Tibial artery (tissue), 4 donors: ENCODE data around the gene RNF5.

Experiments
- DNase-seq, 2 donors: peaks; one replicate each; pipeline ENCODE4 v3.0.0-alpha.2; 2019
- H3K27ac ChIP-seq, 2 donors: fragments of 200-600 bp; sonication (generic) in 1 of 2; 1 replicate in 1 of 2; 2 replicates in 1 of 2; pipeline ENCODE4 v1.5.1; 2018 to 2019; ENCODE audit warnings: mild to moderate bottlenecking in 1 of 2
- H3K27me3 ChIP-seq, 2 donors: fragments of 200-600 bp; sonication (generic) in 1 of 2; one replicate each; pipeline versions ENCODE4 v1.5.1 to v1.6.0; 2016 to 2019
- H3K36me3 ChIP-seq, 3 donors: fragments of 200-600 bp; sonication (generic) in 2 of 3; one replicate each; pipeline ENCODE4 v1.5.1; 2016 to 2019; ENCODE audit warnings: mild to moderate bottlenecking in 2 of 3
- H3K4me1 ChIP-seq, 4 donors: fragments of 200-600 bp; sonication (generic) in 2 of 4; 1 replicate in 3 of 4; 2 replicates in 1 of 4; pipeline ENCODE4 v1.5.1; 2016 to 2019
- H3K4me3 ChIP-seq, 2 donors: fragments of 200-600 bp; sonication (generic) in 1 of 2; 1 replicate in 1 of 2; 2 replicates in 1 of 2; pipeline ENCODE4 v1.5.1; 2018 to 2019; ENCODE audit warnings: mild to moderate bottlenecking in 2 of 2
- H3K9me3 ChIP-seq, 3 donors: fragments of 200-600 bp; sonication (generic) in 1 of 3; one replicate each; pipeline ENCODE4 v1.5.1; 2016 to 2019
- intact Hi-C: fragments of 100-400 bp; cut with DNase I; formaldehyde crosslinking; loops from one replicate; pipeline ENCODE4 v1.15.0; 2023; ENCODE audit warnings: low total_unique reads
- TF ChIP-seq, protein P1 (sequence below), 2 experiments: fragments of 200-600 bp in 1 of 2; fragments of 450-650 bp in 1 of 2; IDR thresholded peaks; one replicate each; pipeline ENCODE4 v1.5.1; 2017 to 2019; ENCODE audit warnings: antibody characterized with exemption in 2 of 2, mild to moderate bottlenecking in 1 of 2, moderate library complexity in 1 of 2

RNF5 gene

GRCh38 chr6:32194825-32195651, 16.8 kb downstream of the RNF5 start:
- intact Hi-C loops: no loop called here
- TF ChIP-seq, protein P1, sequence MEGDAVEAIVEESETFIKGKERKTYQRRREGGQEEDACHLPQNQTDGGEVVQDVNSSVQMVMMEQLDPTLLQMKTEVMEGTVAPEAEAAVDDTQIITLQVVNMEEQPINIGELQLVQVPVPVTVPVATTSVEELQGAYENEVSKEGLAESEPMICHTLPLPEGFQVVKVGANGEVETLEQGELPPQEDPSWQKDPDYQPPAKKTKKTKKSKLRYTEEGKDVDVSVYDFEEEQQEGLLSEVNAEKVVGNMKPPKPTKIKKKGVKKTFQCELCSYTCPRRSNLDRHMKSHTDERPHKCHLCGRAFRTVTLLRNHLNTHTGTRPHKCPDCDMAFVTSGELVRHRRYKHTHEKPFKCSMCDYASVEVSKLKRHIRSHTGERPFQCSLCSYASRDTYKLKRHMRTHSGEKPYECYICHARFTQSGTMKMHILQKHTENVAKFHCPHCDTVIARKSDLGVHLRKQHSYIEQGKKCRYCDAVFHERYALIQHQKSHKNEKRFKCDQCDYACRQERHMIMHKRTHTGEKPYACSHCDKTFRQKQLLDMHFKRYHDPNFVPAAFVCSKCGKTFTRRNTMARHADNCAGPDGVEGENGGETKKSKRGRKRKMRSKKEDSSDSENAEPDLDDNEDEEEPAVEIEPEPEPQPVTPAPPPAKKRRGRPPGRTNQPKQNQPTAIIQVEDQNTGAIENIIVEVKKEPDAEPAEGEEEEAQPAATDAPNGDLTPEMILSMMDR (IDR thresholded peaks at IDR 0.05): peak; percentile 43 to 59
- no peak for DNase-seq
- peak overlapping the region; percentile 87 to 98 for H3K27ac ChIP-seq
- no peaks in the 10 kb centered on the region for H3K9me3 ChIP-seq
- no peaks in the 10 kb centered on the region for H3K36me3 ChIP-seq
- no peaks in the 10 kb centered on the region for H3K27me3 ChIP-seq
- peak overlapping the region; percentile 41 to 54 for H3K4me3 ChIP-seq
- peaks cover 0 to 39% (median 30%) of the 10 kb centered on the region in 4 donors for H3K4me1 ChIP-seq

DNA sequence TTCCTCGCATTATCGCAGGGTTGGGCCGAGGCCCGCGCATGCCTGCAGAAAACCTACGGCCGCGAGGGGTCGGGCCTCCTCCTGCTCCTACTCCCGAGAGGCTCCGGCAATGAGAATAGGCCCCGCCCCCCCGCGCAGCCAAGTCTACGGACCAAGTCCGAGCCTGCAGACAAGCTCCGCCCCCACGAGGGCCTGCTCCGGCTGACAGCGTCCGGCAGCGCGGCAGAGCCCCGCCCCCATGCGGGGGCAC, 17.4 kb downstream of the RNF5 start:
- Histone ChIP-seq H3K27me3 (peaks cover 0 to 2% of the 10 kb centered on the region in 2 donors), H3K27ac (peak overlapping the region; percentile 98), H3K9me3 (no peaks in the 10 kb centered on the region), H3K4me1 (peaks cover 0 to 36% (median 28%) of the 10 kb centered on the region in 4 donors), H3K36me3 (no peaks in the 10 kb centered on the region), H3K4me3 (peak overlapping the region; percentile 71 to 87)
- TF ChIP-seq, protein P1 (IDR thresholded peaks at IDR 0.05): peak; percentile 37 to 46
- intact Hi-C loops: no loop called here
- DNase-seq: peak; percentile 100

GRCh38 chr6:32195902-32196681, 17.9 kb downstream of the RNF5 start:
- TF ChIP-seq, protein P1 (IDR thresholded peaks at IDR 0.05): no peak
- H3K36me3 ChIP-seq: no peaks in the 10 kb centered on the region
- H3K27ac ChIP-seq: peak overlapping the region; percentile 98
- DNase-seq: peak; percentile 90 to 94
- peak overlapping the region; percentile 71 to 87 for H3K4me3 ChIP-seq
- H3K9me3 ChIP-seq: no peaks in the 10 kb centered on the region
- peaks cover 0 to 8% of the 10 kb centered on the region in 2 donors for H3K27me3 ChIP-seq
- intact Hi-C loops: no loop called here
- H3K4me1 ChIP-seq: peaks cover 0 to 31% (median 23%) of the 10 kb centered on the region in 4 donors

GRCh38 chr6:32196682-32197616, 18.7 kb downstream of the RNF5 start:
- TF ChIP-seq, protein P1 (IDR thresholded peaks at IDR 0.05): no peak
- Histone ChIP-seq H3K36me3 (no peaks in the 10 kb centered on the region), H3K27ac (peak overlapping the region; percentile 98), H3K27me3 (peaks cover 0 to 15% of the 10 kb centered on the region in 2 donors), H3K4me1 (peaks cover 0 to 31% (median 16%) of the 10 kb centered on the region in 4 donors), H3K4me3 (peak overlapping the region; percentile 71 to 87), H3K9me3 (no peaks in the 10 kb centered on the region)
- DNase-seq: peak in 1 of 2 donors; percentile 81
- intact Hi-C loops: no loop called here

GRCh38 chr6:32198345-32198696, 20.1 kb downstream of the RNF5 start:
- peaks cover 0 to 19% (median 16%) of the 10 kb centered on the region in 4 donors for H3K4me1 ChIP-seq
- H3K27me3 ChIP-seq: peaks cover 0 to 25% of the 10 kb centered on the region in 2 donors
- TF ChIP-seq, protein P1 (IDR thresholded peaks at IDR 0.05): no peak
- peak in 1 of 2 donors; percentile 66 for DNase-seq
- H3K9me3 ChIP-seq: no peaks in the 10 kb centered on the region
- intact Hi-C loops: no loop called here
- no peak overlapping the region for H3K27ac ChIP-seq
- no peak overlapping the region for H3K4me3 ChIP-seq
- no peaks in the 10 kb centered on the region for H3K36me3 ChIP-seq
